ENCODE results near the gene SLC29A1.

SLC29A1 gene

GRCh38 chr6:44265007-44265721 is 41.8 kb downstream of the SLC29A1 start, which contains the start of gene NFKBIE:
Gene NFKBIE, minus strand, starts transcription at chr6:44265551. Its CDS starts 205 bp downstream, at chr6:44265346.
- DNase-seq (ENCODE audit: low read depth in 2 of 2, low spot score in 1 of 2): peak; percentile 91 to 94

DNA sequence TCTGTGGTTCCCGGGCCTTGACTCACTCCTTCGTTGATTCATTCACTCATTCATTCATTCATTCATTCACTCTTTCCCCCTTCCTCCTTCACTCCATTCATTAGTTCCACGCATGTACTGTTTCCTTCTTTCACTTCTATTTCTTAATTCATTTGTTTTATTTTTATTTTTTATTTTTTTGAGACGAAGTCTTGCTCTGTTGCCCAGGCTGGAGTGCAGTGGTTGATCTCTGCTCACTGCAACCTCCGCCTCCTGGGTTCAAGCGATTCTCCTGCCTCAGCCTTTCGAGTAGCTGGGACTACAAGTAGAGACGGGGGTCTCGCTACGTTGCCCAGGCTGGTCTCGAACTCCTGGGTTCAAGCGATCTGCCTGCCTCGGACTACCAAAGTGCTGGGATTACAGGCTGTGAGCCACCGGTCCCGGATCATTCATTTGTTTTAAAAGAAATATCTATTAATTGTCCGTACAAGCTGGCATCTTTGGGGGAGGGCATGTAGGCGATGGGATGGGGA is 42.4 kb downstream of the SLC29A1 start:
- DNase-seq (ENCODE audit: low read depth in 2 of 2, low spot score in 1 of 2): no peak

DNA sequence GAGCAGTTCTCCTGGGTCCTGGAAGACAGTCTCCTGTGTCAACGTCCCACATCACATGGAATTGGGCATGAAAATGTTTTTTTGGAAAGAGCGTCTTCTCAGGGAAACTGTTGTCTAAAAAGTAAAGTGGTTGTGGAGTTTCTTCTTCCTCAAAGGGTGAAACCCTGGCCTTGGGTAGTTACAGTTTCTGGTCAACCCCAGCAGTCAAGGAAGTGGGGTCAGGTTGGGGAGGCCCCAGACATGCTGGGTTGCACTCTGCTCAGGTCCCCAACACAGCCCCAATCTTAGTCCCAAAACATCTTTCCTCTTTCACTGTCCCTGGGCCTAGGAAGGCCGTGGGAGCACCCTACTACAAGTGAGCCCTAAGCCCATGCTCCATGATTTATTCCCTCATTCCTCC is 43.0 kb downstream of the SLC29A1 start:
- DNase-seq (ENCODE audit: low read depth in 2 of 2, low spot score in 1 of 2): no peak

GRCh38 chr6:44267252-44267651 is 43.9 kb downstream of the SLC29A1 start:
- no peak for DNase-seq (ENCODE audit: low read depth in 2 of 2, low spot score in 1 of 2)

- no peak for DNase-seq (ENCODE audit: low read depth in 2 of 2, low spot score in 1 of 2)
Measured at GRCh38 chr6:44268095-44268628, 44.8 kb downstream of the SLC29A1 start.

GRCh38 chr6:44269178-44269920 is 46.0 kb downstream of the SLC29A1 start:
- DNase-seq (ENCODE audit: low read depth in 2 of 2, low spot score in 1 of 2): no peak

- peak in 1 of 2 donors; percentile 29 for DNase-seq (ENCODE audit: low read depth in 2 of 2, low spot score in 1 of 2)
Measured at GRCh38 chr6:44269921-44270525, 46.6 kb downstream of the SLC29A1 start, which contains the start of gene TMEM151B. Gene TMEM151B, plus strand, starts transcription at chr6:44270450. Its CDS starts 293 bp downstream, at chr6:44270743.

DNA sequence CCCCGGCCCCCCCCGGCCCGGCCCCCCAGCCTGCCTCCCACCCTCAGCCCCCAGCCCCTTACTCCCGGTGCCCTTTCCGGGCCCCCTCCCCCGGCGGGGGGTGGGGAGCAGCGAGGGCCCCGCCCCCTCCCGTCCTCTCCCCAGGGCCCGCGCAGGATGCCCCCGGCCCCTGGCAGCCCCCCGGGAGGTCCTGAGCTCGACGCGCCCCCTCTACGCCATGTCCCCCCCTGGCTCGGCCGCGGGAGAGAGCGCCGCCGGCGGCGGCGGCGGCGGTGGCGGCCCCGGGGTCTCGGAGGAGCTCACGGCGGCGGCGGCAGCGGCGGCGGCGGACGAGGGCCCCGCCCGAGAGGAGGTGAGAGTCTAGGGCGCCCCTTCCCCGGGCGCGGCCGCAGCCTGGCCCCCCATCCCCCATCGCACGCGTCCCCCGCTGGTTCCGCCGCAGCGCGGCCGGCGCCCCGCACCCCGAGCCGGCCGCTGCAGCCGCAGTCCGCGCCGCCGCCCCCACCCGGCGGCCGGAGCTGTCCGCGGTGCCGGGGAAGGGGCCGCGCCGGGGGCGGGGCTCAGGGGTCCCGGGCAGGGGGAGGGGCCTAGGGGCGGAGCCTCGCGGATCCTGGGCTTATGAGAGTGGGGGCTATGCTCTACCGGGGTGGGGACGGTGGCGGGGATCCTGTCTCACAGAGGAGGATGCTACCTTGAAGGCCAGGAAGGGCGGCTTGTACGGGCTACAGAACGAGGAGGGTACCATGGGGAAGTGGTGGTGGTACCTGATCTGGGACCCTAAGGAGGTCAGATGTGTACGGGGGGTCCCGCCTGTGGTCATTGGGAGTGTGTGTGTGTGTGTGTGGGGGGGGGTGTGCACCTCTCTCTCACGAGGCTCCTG is 47.4 kb downstream of the SLC29A1 start:
- no peak for DNase-seq (ENCODE audit: low read depth in 2 of 2, low spot score in 1 of 2)

DNA sequence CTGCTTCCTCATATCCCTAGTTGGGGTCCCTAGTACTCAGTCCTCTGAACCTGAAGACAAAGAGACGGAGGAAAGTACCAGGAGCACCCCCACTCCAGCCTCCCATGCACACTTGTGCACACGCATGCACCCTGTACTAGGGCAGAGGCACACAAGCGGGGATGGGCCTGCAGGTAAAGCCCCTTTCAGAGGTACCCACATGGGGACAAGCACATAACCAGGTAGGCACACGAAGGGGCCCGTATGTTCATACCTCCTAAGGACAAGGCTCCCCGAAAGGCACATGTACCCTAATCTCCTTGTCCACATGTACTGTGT is 48.0 kb downstream of the SLC29A1 start:
- DNase-seq (ENCODE audit: low read depth in 2 of 2, low spot score in 1 of 2): no peak

GRCh38 chr6:44271914-44272313 is 48.5 kb downstream of the SLC29A1 start:
- no peak for DNase-seq (ENCODE audit: low read depth in 2 of 2, low spot score in 1 of 2)

- DNase-seq (ENCODE audit: low read depth in 2 of 2, low spot score in 1 of 2): no peak
Measured at GRCh38 chr6:44272529-44272928, 49.1 kb downstream of the SLC29A1 start.

DNA sequence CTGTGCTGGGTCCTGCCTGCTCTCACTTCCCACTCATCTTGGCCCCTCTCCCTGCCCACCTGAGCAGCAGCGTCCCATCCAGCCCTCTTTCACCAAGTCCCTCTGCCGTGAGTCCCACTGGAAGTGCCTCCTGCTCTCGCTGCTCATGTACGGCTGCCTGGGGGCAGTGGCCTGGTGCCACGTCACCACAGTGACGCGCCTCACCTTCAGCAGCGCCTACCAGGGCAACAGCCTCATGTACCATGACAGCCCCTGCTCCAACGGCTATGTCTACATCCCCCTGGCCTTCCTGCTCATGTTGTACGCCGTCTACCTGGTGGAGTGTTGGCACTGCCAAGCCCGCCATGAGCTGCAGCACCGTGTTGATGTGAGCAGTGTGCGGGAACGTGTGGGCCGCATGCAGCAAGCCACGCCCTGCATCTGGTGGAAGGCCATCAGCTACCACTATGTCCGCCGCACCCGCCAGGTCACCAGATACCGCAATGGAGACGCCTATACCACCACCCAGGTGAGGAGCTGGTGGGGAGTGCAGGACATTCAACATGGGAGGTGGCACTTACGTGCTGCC is 49.7 kb downstream of the SLC29A1 start:
- no peak for DNase-seq (ENCODE audit: low read depth in 2 of 2, low spot score in 1 of 2)

GRCh38 chr6:44273617-44274016 is 50.2 kb downstream of the SLC29A1 start:
- no peak for DNase-seq (ENCODE audit: low read depth in 2 of 2, low spot score in 1 of 2)

DNA sequence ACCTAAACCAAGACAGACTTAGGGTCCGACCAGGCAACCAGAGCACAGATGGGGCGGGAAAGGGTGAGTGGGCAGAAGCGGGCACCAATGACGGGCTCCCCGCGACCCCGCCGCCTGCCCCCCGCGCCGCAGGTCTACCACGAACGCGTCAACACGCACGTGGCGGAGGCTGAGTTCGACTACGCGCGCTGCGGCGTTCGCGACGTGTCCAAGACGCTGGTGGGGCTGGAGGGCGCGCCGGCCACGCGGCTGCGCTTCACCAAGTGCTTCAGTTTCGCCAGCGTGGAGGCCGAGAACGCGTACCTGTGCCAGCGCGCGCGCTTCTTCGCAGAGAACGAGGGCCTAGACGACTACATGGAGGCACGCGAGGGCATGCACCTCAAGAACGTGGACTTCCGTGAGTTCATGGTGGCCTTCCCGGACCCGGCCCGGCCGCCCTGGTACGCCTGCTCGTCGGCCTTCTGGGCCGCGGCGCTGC is 51.9 kb downstream of the SLC29A1 start:
- DNase-seq (ENCODE audit: low read depth in 2 of 2, low spot score in 1 of 2): no peak

GRCh38 chr6:44275749-44276648 is 52.6 kb downstream of the SLC29A1 start:
- no peak for DNase-seq (ENCODE audit: low read depth in 2 of 2, low spot score in 1 of 2)

GRCh38 chr6:44276667-44277640 is 53.6 kb downstream of the SLC29A1 start:
- DNase-seq (ENCODE audit: low read depth in 2 of 2, low spot score in 1 of 2): no peak

GRCh38 chr6:44277763-44278162 is 54.4 kb downstream of the SLC29A1 start:
- no peak for DNase-seq (ENCODE audit: low read depth in 2 of 2, low spot score in 1 of 2)

DNA sequence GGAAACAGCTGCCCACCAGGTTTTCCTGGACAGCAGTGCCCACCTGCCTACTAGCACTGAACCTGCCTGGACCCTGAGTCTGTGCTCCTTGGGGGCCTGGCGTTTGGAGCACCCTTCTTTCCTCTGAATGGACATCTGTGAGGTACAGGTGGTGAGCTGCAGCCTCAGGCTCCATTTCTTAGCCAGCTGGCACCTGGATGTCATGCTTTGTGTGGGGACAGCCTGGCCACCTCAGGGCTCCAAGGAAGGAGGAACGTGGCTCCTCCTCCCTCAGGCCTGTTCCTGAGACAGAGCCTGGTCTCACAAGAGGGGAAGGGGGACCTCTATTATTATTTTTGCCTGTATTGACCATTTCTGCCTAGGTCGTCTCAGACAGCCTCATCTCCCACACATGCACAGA is 54.9 kb downstream of the SLC29A1 start:
- DNase-seq (ENCODE audit: low read depth in 2 of 2, low spot score in 1 of 2): no peak

Data from stimulated activated CD8-positive, alpha-beta memory T cell treated with anti-CD3 and anti-CD28 coated beads, Interleukin-4, amount 100 ng/mL, for 4 hours (primary cell).